HCT116 (cell line): ENCODE measurements around the gene ZBTB16. TPM values are rescaled to one million over a fixed set of nuclear protein-coding genes. Genes with fewer than 3 reads are reported as not detected.

Experiments used
- ATAC-seq: fragments of 200-7000 bp; cut with Tn5 transposase; 2 replicates; pipeline ENCODE4 v1.9.1; 2020; ENCODE audit warnings: mild to moderate bottlenecking, moderate library complexity
- BruUV-seq: library from RNA; stranded (reverse); fragments of 400-500 nt; replicated peaks from 2 replicates; lab custom pipeline; 2021; lab: Mats Ljungman, UMichigan
- CTCF ChIA-PET: fragments of 300-600 bp; sonication (Branson Sonifier 250); formaldehyde crosslinking; loops from one replicate; lab custom pipeline; 2021; ENCODE audit warnings: antibody characterized with exemption; lab: Charles Lee
- POLR2A ChIA-PET: fragments of 300-600, 350-600 bp; sonication (Branson Sonifier 250); formaldehyde crosslinking; loops from one replicate; lab custom pipeline; 2021; ENCODE audit warnings: antibody characterized with exemption; lab: Charles Lee
- RAD21 ChIA-PET, 2 experiments: fragments of 300-600 bp; sonication (Branson Sonifier 250); formaldehyde crosslinking; loops; one replicate each; lab custom pipeline; 2023; ENCODE audit warnings: low total read pairs in 2 of 2; ENCODE audit not compliant: uncharacterized antibody in 2 of 2, unreplicated experiment in 2 of 2, low non-redundant PET in 1 of 2; lab: Charles Lee
- DNase-seq: peaks from one replicate; pipeline ENCODE4 v3.0.0-alpha.2; 2010; ENCODE audit warnings: low read depth, low spot score
- H2AFZ ChIP-seq: fragments of 200-600 bp; shearing (Covaris generic), sonication (generic); 2 replicates; pipeline ENCODE4 v1.6.1; 2017; ENCODE audit warnings: low read depth, mixed run types, mixed read lengths, antibody characterized with exemption, low read length; ENCODE audit not compliant: poor library complexity, severe bottlenecking
- H3K27ac ChIP-seq: 2 replicates; pipeline ENCODE4 v1.5.1; 2012; ENCODE audit warnings: low read depth, low read length
- H3K27me3 ChIP-seq: fragments of 200-600 bp; sonication (generic); 2 replicates; pipeline ENCODE4 v1.6.1; 2016; ENCODE audit warnings: mixed run types, low read length, mixed read lengths; ENCODE audit not compliant: insufficient read depth
- H3K36me3 ChIP-seq, 2 experiments: fragments of 200-500 bp in 1 of 2; fragments of 200-600 bp in 1 of 2; sonication (Bioruptor generic) in 1 of 2; sonication (generic) in 1 of 2; 2 replicates each; pipeline versions ENCODE4 v1.5.1 to v1.6.1; 2014 to 2016; ENCODE audit warnings: low read length in 2 of 2, inconsistent platforms in 1 of 2, mixed read lengths in 1 of 2, mixed run types in 1 of 2; ENCODE audit not compliant: insufficient read depth in 2 of 2, control insufficient read depth in 1 of 2
- H3K4me1 ChIP-seq, 2 experiments: fragments of 200-600 bp in 1 of 2; sonication (generic) in 1 of 2; 2 replicates each; pipeline versions ENCODE4 v1.5.1 to v1.6.1; 2012 to 2017; ENCODE audit warnings: low read length in 2 of 2, inconsistent platforms in 1 of 2, mild to moderate bottlenecking in 1 of 2, mixed read lengths in 1 of 2, mixed run types in 1 of 2, moderate library complexity in 1 of 2; ENCODE audit not compliant: insufficient read depth in 2 of 2, control insufficient read depth in 1 of 2
- H3K4me2 ChIP-seq: fragments of 200-600 bp; sonication (generic); 2 replicates; pipeline ENCODE4 v1.6.1; 2017; ENCODE audit warnings: mixed run types, low read length, mixed read lengths
- H3K4me3 ChIP-seq, 2 experiments: fragments of 200-600 bp in 1 of 2; sonication (generic) in 1 of 2; replicated peaks in 1 of 2; 2 replicates each; pipeline ENCODE4 v1.5.1; 2011 to 2016; ENCODE audit warnings: low read length in 2 of 2, control low read depth in 1 of 2, low read depth in 1 of 2, mild to moderate bottlenecking in 1 of 2, mixed read lengths in 1 of 2, mixed run types in 1 of 2
- H3K79me2 ChIP-seq: fragments of 200-600 bp; sonication (generic); 2 replicates; pipeline ENCODE4 v1.6.1; 2017; ENCODE audit warnings: mild to moderate bottlenecking, mixed run types, low read length, moderate library complexity, mixed read lengths; ENCODE audit not compliant: insufficient read depth
- H3K9ac ChIP-seq: fragments of 200-600 bp; sonication (generic); 2 replicates; pipeline ENCODE4 v1.6.1; 2016; ENCODE audit warnings: low read length, mixed read lengths
- H3K9me2 ChIP-seq: fragments of 200-600 bp; sonication (generic), shearing (Covaris generic); 2 replicates; pipeline ENCODE4 v1.6.1; 2017; ENCODE audit warnings: mixed run types, mild to moderate bottlenecking, moderate library complexity; ENCODE audit not compliant: insufficient read depth
- H3K9me3 ChIP-seq, 2 experiments: fragments of 200-500 bp in 1 of 2; fragments of 200-600 bp in 1 of 2; sonication (Bioruptor generic) in 1 of 2; sonication (generic) in 1 of 2; 2 replicates each; pipeline ENCODE4 v1.6.1; 2014 to 2017; ENCODE audit warnings: low read length in 2 of 2, mixed read lengths in 2 of 2, inconsistent platforms in 1 of 2, low read depth in 1 of 2, mild to moderate bottlenecking in 1 of 2, mixed run types in 1 of 2, moderate library complexity in 1 of 2; ENCODE audit not compliant: control insufficient read depth in 1 of 2, insufficient read depth in 1 of 2
- H4K20me1 ChIP-seq: fragments of 200-600 bp; sonication (generic), shearing (Covaris generic); 2 replicates; pipeline ENCODE4 v1.6.1; 2017; ENCODE audit warnings: mixed run types, mild to moderate bottlenecking, moderate library complexity; ENCODE audit not compliant: insufficient read depth
- CBX3 ChIP-seq: IDR thresholded peaks from 2 replicates; pipeline ENCODE4 v1.6.1; 2012; ENCODE audit warnings: low read depth
- CEBPB ChIP-seq: IDR thresholded peaks from 2 replicates; pipeline ENCODE4 v1.6.1; 2012; ENCODE audit warnings: low read depth
- EGR1 ChIP-seq: IDR thresholded peaks from 2 replicates; pipeline ENCODE4 v1.6.1; 2012; ENCODE audit warnings: low read depth
- ELF1 ChIP-seq: IDR thresholded peaks from 2 replicates; pipeline ENCODE4 v1.6.1; 2012; ENCODE audit warnings: low read depth, borderline replicate concordance
- EZH2 ChIP-seq: fragments of 200-600 bp; sonication (generic); IDR thresholded peaks from 2 replicates; pipeline ENCODE4 v1.6.1; 2017; ENCODE audit warnings: antibody characterized with exemption, mixed run types
- EZH2phosphoT487 ChIP-seq: fragments of 200-600 bp; IDR thresholded peaks from 2 replicates; pipeline ENCODE4 v1.6.1; 2018; ENCODE audit warnings: antibody characterized with exemption, borderline replicate concordance
- FOSL1 ChIP-seq: IDR thresholded peaks from 2 replicates; pipeline ENCODE4 v1.6.1; 2012; ENCODE audit warnings: low read depth
- JUND ChIP-seq: IDR thresholded peaks from 2 replicates; pipeline ENCODE4 v1.6.1; 2012
- POLR2A ChIP-seq: IDR thresholded peaks from 2 replicates; pipeline ENCODE4 v1.7.0; 2011; ENCODE audit warnings: borderline replicate concordance; ENCODE audit not compliant: insufficient read depth, insufficient read length; ENCODE audit errors: extremely low read depth
- POLR2AphosphoS5 ChIP-seq: IDR thresholded peaks from 2 replicates; pipeline ENCODE4 v1.6.1; 2011; ENCODE audit warnings: mild to moderate bottlenecking, low read depth, low read length, moderate library complexity
- RAD21 ChIP-seq: IDR thresholded peaks from 2 replicates; pipeline ENCODE4 v1.6.1; 2012; ENCODE audit warnings: low read depth, mild to moderate bottlenecking
- SIN3A ChIP-seq: IDR thresholded peaks from 2 replicates; pipeline ENCODE4 v1.6.1; 2012; ENCODE audit warnings: low read depth
- SP1 ChIP-seq: IDR thresholded peaks from 2 replicates; pipeline ENCODE4 v1.6.1; 2012; ENCODE audit warnings: low read depth
- SRF ChIP-seq: IDR thresholded peaks from 2 replicates; pipeline ENCODE4 v1.6.1; 2012; ENCODE audit warnings: low read depth
- TCF7L2 ChIP-seq: IDR thresholded peaks from 2 replicates; pipeline ENCODE4 v1.7.0; 2011; ENCODE audit warnings: borderline replicate concordance, inconsistent platforms; ENCODE audit not compliant: insufficient read depth, insufficient read length; ENCODE audit errors: extremely low read depth
- YY1 ChIP-seq: IDR thresholded peaks from 2 replicates; pipeline ENCODE4 v1.6.1; 2011; ENCODE audit warnings: low read length, low read depth, moderate library complexity, mild to moderate bottlenecking; ENCODE audit not compliant: insufficient replicate concordance; ENCODE audit errors: extremely low read depth
- ZNF274 ChIP-seq: fragments of 200-500 bp; sonication (Bioruptor generic); IDR thresholded peaks from 2 replicates; pipeline ENCODE4 v1.6.1; 2014; ENCODE audit warnings: mild to moderate bottlenecking, low read depth, low read length, inconsistent platforms
- intact Hi-C: fragments of 100-400 bp; cut with micrococcal nuclease; formaldehyde crosslinking; loops from 2 replicates; pipeline ENCODE4 v1.10.0; 2022
- total RNA-seq: library from RNA; stranded (reverse); gene quantifications from one replicate; pipeline ENCODE4 v1.2.1, GENCODE V29; 2021; ENCODE audit not compliant: unreplicated experiment
- TF ChIP-seq, protein P1 (sequence below): IDR thresholded peaks from 2 replicates; pipeline ENCODE4 v1.6.1; 2011; ENCODE audit warnings: mild to moderate bottlenecking, low read length, moderate library complexity; ENCODE audit not compliant: insufficient replicate concordance; ENCODE audit errors: extremely low read depth
- TF ChIP-seq, protein P2 (sequence below): IDR thresholded peaks from 2 replicates; pipeline ENCODE4 v1.6.1; 2012; ENCODE audit warnings: low read depth
- TF ChIP-seq, protein P3 (sequence below), 3 experiments: fragments of 200-600 bp in 1 of 3; sonication (generic) in 1 of 3; IDR thresholded peaks in 2 of 3; conservative IDR thresholded peaks in 1 of 3; 2 replicates each; pipeline ENCODE4 v1.5.1; 2012 to 2017; ENCODE audit warnings: low read depth in 2 of 3, low read length in 2 of 3, antibody characterized with exemption in 1 of 3, borderline replicate concordance in 1 of 3, control low read depth in 1 of 3, mild to moderate bottlenecking in 1 of 3, mixed read lengths in 1 of 3, mixed run types in 1 of 3, moderate library complexity in 1 of 3; ENCODE audit not compliant: insufficient read depth in 1 of 3

ZBTB16 gene
- total RNA-seq, 1 experiment from 2014 or later, result 0.30 TPM

DNA sequence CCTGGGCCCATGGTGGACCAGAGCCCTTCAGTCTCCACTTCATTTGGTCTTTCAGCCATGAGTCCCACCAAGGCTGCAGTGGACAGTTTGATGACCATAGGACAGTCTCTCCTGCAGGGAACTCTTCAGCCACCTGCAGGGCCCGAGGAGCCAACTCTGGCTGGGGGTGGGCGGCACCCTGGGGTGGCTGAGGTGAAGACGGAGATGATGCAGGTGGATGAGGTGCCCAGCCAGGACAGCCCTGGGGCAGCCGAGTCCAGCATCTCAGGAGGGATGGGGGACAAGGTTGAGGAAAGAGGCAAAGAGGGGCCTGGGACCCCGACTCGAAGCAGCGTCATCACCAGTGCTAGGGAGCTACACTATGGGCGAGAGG is 4.3 kb downstream of the ZBTB16 start:
- RAD21 ChIA-PET, result no interaction called here

More for the DNA sequence above, 4.3 kb downstream of the ZBTB16 start:
- ChIA-PET CTCF (no interaction called here), POLR2A (no interaction called here)
- DNase-seq, result no peak
- no peak overlapping the region for H3K4me3 ChIP-seq
- no peak overlapping the region for H2AFZ ChIP-seq
- H3K4me1 ChIP-seq, result no peaks in the 10 kb centered on the region
- H3K36me3 ChIP-seq, result no peaks in the 10 kb centered on the region
- no TSS peak for BruUV-seq
- no peak for ATAC-seq
- H3K9me2 ChIP-seq, result no peaks in the 10 kb centered on the region
- TF ChIP-seq, protein P1, sequence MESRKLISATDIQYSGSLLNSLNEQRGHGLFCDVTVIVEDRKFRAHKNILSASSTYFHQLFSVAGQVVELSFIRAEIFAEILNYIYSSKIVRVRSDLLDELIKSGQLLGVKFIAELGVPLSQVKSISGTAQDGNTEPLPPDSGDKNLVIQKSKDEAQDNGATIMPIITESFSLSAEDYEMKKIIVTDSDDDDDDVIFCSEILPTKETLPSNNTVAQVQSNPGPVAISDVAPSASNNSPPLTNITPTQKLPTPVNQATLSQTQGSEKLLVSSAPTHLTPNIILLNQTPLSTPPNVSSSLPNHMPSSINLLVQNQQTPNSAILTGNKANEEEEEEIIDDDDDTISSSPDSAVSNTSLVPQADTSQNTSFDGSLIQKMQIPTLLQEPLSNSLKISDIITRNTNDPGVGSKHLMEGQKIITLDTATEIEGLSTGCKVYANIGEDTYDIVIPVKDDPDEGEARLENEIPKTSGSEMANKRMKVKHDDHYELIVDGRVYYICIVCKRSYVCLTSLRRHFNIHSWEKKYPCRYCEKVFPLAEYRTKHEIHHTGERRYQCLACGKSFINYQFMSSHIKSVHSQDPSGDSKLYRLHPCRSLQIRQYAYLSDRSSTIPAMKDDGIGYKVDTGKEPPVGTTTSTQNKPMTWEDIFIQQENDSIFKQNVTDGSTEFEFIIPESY, result no peak
- TF ChIP-seq JUND (no peak), EZH2 (no peak), YY1 (no peak), RAD21 (no peak), POLR2A (no peak), ELF1 (no peak), TCF7L2 (no peak), SIN3A (no peak), ZNF274 (no peak), SRF (no peak), SP1 (no peak), EGR1 (no peak), CBX3 (no peak), CEBPB (no peak), FOSL1 (no peak), EZH2phosphoT487 (no peak), POLR2AphosphoS5 (no peak)
- TF ChIP-seq, protein P2, sequence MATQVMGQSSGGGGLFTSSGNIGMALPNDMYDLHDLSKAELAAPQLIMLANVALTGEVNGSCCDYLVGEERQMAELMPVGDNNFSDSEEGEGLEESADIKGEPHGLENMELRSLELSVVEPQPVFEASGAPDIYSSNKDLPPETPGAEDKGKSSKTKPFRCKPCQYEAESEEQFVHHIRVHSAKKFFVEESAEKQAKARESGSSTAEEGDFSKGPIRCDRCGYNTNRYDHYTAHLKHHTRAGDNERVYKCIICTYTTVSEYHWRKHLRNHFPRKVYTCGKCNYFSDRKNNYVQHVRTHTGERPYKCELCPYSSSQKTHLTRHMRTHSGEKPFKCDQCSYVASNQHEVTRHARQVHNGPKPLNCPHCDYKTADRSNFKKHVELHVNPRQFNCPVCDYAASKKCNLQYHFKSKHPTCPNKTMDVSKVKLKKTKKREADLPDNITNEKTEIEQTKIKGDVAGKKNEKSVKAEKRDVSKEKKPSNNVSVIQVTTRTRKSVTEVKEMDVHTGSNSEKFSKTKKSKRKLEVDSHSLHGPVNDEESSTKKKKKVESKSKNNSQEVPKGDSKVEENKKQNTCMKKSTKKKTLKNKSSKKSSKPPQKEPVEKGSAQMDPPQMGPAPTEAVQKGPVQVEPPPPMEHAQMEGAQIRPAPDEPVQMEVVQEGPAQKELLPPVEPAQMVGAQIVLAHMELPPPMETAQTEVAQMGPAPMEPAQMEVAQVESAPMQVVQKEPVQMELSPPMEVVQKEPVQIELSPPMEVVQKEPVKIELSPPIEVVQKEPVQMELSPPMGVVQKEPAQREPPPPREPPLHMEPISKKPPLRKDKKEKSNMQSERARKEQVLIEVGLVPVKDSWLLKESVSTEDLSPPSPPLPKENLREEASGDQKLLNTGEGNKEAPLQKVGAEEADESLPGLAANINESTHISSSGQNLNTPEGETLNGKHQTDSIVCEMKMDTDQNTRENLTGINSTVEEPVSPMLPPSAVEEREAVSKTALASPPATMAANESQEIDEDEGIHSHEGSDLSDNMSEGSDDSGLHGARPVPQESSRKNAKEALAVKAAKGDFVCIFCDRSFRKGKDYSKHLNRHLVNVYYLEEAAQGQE, result no peak
- TF ChIP-seq, protein P3, sequence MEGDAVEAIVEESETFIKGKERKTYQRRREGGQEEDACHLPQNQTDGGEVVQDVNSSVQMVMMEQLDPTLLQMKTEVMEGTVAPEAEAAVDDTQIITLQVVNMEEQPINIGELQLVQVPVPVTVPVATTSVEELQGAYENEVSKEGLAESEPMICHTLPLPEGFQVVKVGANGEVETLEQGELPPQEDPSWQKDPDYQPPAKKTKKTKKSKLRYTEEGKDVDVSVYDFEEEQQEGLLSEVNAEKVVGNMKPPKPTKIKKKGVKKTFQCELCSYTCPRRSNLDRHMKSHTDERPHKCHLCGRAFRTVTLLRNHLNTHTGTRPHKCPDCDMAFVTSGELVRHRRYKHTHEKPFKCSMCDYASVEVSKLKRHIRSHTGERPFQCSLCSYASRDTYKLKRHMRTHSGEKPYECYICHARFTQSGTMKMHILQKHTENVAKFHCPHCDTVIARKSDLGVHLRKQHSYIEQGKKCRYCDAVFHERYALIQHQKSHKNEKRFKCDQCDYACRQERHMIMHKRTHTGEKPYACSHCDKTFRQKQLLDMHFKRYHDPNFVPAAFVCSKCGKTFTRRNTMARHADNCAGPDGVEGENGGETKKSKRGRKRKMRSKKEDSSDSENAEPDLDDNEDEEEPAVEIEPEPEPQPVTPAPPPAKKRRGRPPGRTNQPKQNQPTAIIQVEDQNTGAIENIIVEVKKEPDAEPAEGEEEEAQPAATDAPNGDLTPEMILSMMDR (IDR thresholded peaks at IDR 0.05 in 2 of 3, conservative IDR thresholded peaks at IDR 0.05 in 1 of 3; ENCODE audit: borderline replicate concordance in 1 of 3, insufficient read depth in 1 of 3, low read depth in 2 of 3, low read length in 2 of 3), result no peak
- H3K27me3 ChIP-seq, result no peaks in the 10 kb centered on the region
- H3K27ac ChIP-seq, result no peak overlapping the region
- H3K9ac ChIP-seq, result no peak overlapping the region
- H3K4me2 ChIP-seq, result no peak overlapping the region
- intact Hi-C loops, result no loop called here
- H3K9me3 ChIP-seq, result no peaks in the 10 kb centered on the region
- H3K79me2 ChIP-seq, result no peaks in the 10 kb centered on the region
- no peaks in the 10 kb centered on the region for H4K20me1 ChIP-seq
